Peyer's patch (tissue), 4 donors: ENCODE measurements around the gene PPARGC1A. TPM values are rescaled to one million over a fixed set of nuclear protein-coding genes. Genes with fewer than 3 reads are reported as not detected.

Source experiments
- DNase-seq, 3 donors: peaks; one replicate each; pipeline ENCODE4 v3.0.0-alpha.2; 2017 to 2019
- H3K27ac ChIP-seq, 4 donors: fragments of 200-600 bp; sonication (generic); one replicate each; pipeline ENCODE4 v1.5.1; 2016 to 2019
- H3K27me3 ChIP-seq, 2 donors: fragments of 200-600 bp; sonication (generic); one replicate each; pipeline ENCODE4 v1.5.1; 2019
- H3K36me3 ChIP-seq, 3 donors: fragments of 200-600 bp; sonication (generic); one replicate each; pipeline ENCODE4 v1.5.1; 2016 to 2019
- H3K4me1 ChIP-seq, 4 donors: fragments of 200-600 bp; sonication (generic); one replicate each; pipeline ENCODE4 v1.5.1; 2016 to 2019
- H3K4me3 ChIP-seq, 4 donors: fragments of 200-600 bp; sonication (generic); 1 replicate in 3 of 4; 2 replicates in 1 of 4; pipeline ENCODE4 v1.5.1; 2016 to 2019; ENCODE audit warnings: mild to moderate bottlenecking in 1 of 4
- H3K9me3 ChIP-seq, 4 donors: fragments of 200-600 bp; sonication (generic); one replicate each; pipeline ENCODE4 v1.5.1; 2016 to 2019; ENCODE audit warnings: mild to moderate bottlenecking in 1 of 4
- CTCF ChIP-seq, 6 experiments: fragments of 450-650 bp in 4 of 6; fragments of 200-600 bp in 2 of 6; sonication (generic) in 1 of 6; IDR thresholded peaks; one replicate each; pipeline ENCODE4 v1.5.1; 2017 to 2019; ENCODE audit warnings: antibody characterized with exemption in 6 of 6, mild to moderate bottlenecking in 3 of 6, moderate library complexity in 1 of 6
- POLR2A ChIP-seq, 2 donors: fragments of 450-650 bp; IDR thresholded peaks; one replicate each; pipeline ENCODE4 v1.5.1; 2017; ENCODE audit warnings: antibody characterized with exemption in 2 of 2, mild to moderate bottlenecking in 2 of 2, moderate library complexity in 2 of 2
- total RNA-seq, 4 donors: library from RNA; depleted of rRNA; stranded (reverse); fragments of >200 nt; gene quantifications; one replicate each; pipeline ENCODE4 v1.1.0, GENCODE V29; 2016

PPARGC1A gene
- total RNA-seq, 4 donors from 2014 or later = 53.6 to 106 (median 66.0) TPM

GRCh38 chr4:23909671-23910070 is 19.8 kb upstream of the PPARGC1A start:
- Histone ChIP-seq H3K9me3 (no peaks in the 10 kb centered on the region), H3K4me1 (no peaks in the 10 kb centered on the region), H3K27ac (no peak overlapping the region), H3K4me3 (no peak overlapping the region), H3K36me3 (no peaks in the 10 kb centered on the region), H3K27me3 (no peaks in the 10 kb centered on the region)
- no peak for DNase-seq
- TF ChIP-seq CTCF (IDR thresholded peaks at IDR 0.05) = no peak

GRCh38 chr4:23906839-23907238 is 17.0 kb upstream of the PPARGC1A start:
- TF ChIP-seq CTCF (IDR thresholded peaks at IDR 0.05) (no peak), POLR2A (IDR thresholded peaks at IDR 0.05) (no peak)
- no peaks in the 10 kb centered on the region for H3K4me1 ChIP-seq
- H3K27ac ChIP-seq = no peak overlapping the region
- H3K4me3 ChIP-seq = no peak overlapping the region
- no peaks in the 10 kb centered on the region for H3K9me3 ChIP-seq
- H3K36me3 ChIP-seq = no peaks in the 10 kb centered on the region
- H3K27me3 ChIP-seq = no peaks in the 10 kb centered on the region
- DNase-seq = no peak

- Histone ChIP-seq H3K9me3 (no peaks in the 10 kb centered on the region), H3K27ac (no peak overlapping the region), H3K4me1 (no peaks in the 10 kb centered on the region), H3K36me3 (no peaks in the 10 kb centered on the region), H3K27me3 (no peaks in the 10 kb centered on the region), H3K4me3 (no peak overlapping the region)
- DNase-seq = no peak
- no peak for TF ChIP-seq CTCF (IDR thresholded peaks at IDR 0.05)
- no peak for TF ChIP-seq POLR2A (IDR thresholded peaks at IDR 0.05)
Observed at GRCh38 chr4:23904639-23905071, 14.8 kb upstream of the PPARGC1A start.

- no peaks in the 10 kb centered on the region for H3K27me3 ChIP-seq
- no peak overlapping the region for H3K4me3 ChIP-seq
- H3K4me1 ChIP-seq = no peaks in the 10 kb centered on the region
- no peaks in the 10 kb centered on the region for H3K36me3 ChIP-seq
- no peak for TF ChIP-seq POLR2A (IDR thresholded peaks at IDR 0.05)
- H3K9me3 ChIP-seq = no peaks in the 10 kb centered on the region
- H3K27ac ChIP-seq = no peak overlapping the region
- DNase-seq = no peak
Observed at GRCh38 chr4:23903859-23904438, 14.1 kb upstream of the PPARGC1A start.

GRCh38 chr4:23902222-23902804 is 12.5 kb upstream of the PPARGC1A start:
- no peak overlapping the region for H3K4me3 ChIP-seq
- H3K36me3 ChIP-seq = no peaks in the 10 kb centered on the region
- no peaks in the 10 kb centered on the region for H3K9me3 ChIP-seq
- no peak overlapping the region for H3K27ac ChIP-seq
- no peak for TF ChIP-seq POLR2A (IDR thresholded peaks at IDR 0.05)
- no peak for TF ChIP-seq CTCF (IDR thresholded peaks at IDR 0.05)
- no peaks in the 10 kb centered on the region for H3K27me3 ChIP-seq
- no peaks in the 10 kb centered on the region for H3K4me1 ChIP-seq
- no peak for DNase-seq

GRCh38 chr4:23900636-23901035 is 10.8 kb upstream of the PPARGC1A start:
- H3K27ac ChIP-seq = no peak overlapping the region
- DNase-seq = no peak
- TF ChIP-seq POLR2A (IDR thresholded peaks at IDR 0.05) = no peak
- TF ChIP-seq CTCF (IDR thresholded peaks at IDR 0.05) = no peak
- H3K27me3 ChIP-seq = no peaks in the 10 kb centered on the region
- H3K9me3 ChIP-seq = no peaks in the 10 kb centered on the region
- no peaks in the 10 kb centered on the region for H3K36me3 ChIP-seq
- H3K4me3 ChIP-seq = no peak overlapping the region
- no peaks in the 10 kb centered on the region for H3K4me1 ChIP-seq
